22Rv1 (cell line): ENCODE data around the gene CHTF18.

Experiments used
- CTCF ChIP-seq: fragments of 450-650 bp; IDR thresholded peaks from 2 replicates; pipeline ENCODE4 v1.5.1; 2017; ENCODE audit warnings: mild to moderate bottlenecking
- ZFX ChIP-seq: fragments of 450-650 bp; IDR thresholded peaks from 2 replicates; pipeline ENCODE4 v1.6.1; 2017; ENCODE audit warnings: antibody characterized with exemption, borderline replicate concordance

DNA sequence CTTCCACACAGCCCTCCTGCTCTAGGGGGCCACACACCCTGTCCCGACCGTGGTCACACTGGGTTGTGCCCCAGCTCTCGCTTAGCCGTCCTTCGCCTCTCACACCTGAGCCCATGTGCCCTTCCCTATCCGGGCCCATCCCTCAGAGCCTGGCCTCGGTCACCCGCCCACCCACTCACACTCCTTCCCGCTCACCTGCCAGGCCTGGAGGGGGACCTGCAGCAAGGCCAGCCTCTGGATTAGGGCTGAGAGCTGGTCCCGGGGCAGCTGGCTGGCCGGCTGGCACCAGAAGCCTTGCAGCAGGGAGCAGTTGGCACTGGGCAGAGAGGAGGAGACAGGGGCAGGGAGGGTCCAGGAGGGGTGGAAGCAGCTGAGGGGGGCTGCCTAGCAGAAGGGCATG lies 10.0 kb upstream of the CHTF18 start:
- TF ChIP-seq CTCF = no peak
- TF ChIP-seq ZFX = no peak
